ENCODE measurements around the gene RASSF8.
"Not testable (repeated sequence)": the region's sequence is repeated elsewhere in the genome, so short reads cannot be mapped to it uniquely, and the experiment has no call there.

RASSF8 gene

GRCh38 chr12:26057271-26057670 is 98.8 kb downstream of the RASSF8 start:
- DNase-seq (ENCODE audit: low spot score) = not testable (repeated sequence)

- no peak for DNase-seq (ENCODE audit: low spot score)
Measured at GRCh38 chr12:26058308-26058707, 99.8 kb downstream of the RASSF8 start.

GRCh38 chr12:26058818-26059217 is 100.3 kb downstream of the RASSF8 start:
- no peak for DNase-seq (ENCODE audit: low spot score)

- DNase-seq (ENCODE audit: low spot score) = no peak
Measured at GRCh38 chr12:26062006-26062405, 103.5 kb downstream of the RASSF8 start.

GRCh38 chr12:26062566-26062965 is 104.1 kb downstream of the RASSF8 start:
- no peak for DNase-seq (ENCODE audit: low spot score)

GRCh38 chr12:26065451-26065850 is 107.0 kb downstream of the RASSF8 start:
- DNase-seq (ENCODE audit: low spot score) = no peak

- DNase-seq (ENCODE audit: low spot score) = no peak
Measured at GRCh38 chr12:26068503-26068902, 110.0 kb downstream of the RASSF8 start.

- no peak for DNase-seq (ENCODE audit: low spot score)
Measured at GRCh38 chr12:26069796-26070195, 111.3 kb downstream of the RASSF8 start.

- no peak for DNase-seq (ENCODE audit: low spot score)
Measured at GRCh38 chr12:26077915-26078702, 119.6 kb downstream of the RASSF8 start.

GRCh38 chr12:26080911-26081310 is 122.4 kb downstream of the RASSF8 start:
- DNase-seq (ENCODE audit: low spot score) = no peak

- no peak for DNase-seq (ENCODE audit: low spot score)
Measured at GRCh38 chr12:26086936-26087335, 128.5 kb downstream of the RASSF8 start.

- DNase-seq (ENCODE audit: low spot score) = no peak
Measured at GRCh38 chr12:26088998-26089397, 130.5 kb downstream of the RASSF8 start.

GRCh38 chr12:26090836-26091510 is 132.5 kb downstream of the RASSF8 start:
- no peak for DNase-seq (ENCODE audit: low spot score)

GRCh38 chr12:26091822-26092221 is 133.3 kb downstream of the RASSF8 start:
- no peak for DNase-seq (ENCODE audit: low spot score)

- DNase-seq (ENCODE audit: low spot score) = no peak
Measured at GRCh38 chr12:26092346-26093105, 134.0 kb downstream of the RASSF8 start.

GRCh38 chr12:26095186-26095585 is 136.7 kb downstream of the RASSF8 start:
- no peak for DNase-seq (ENCODE audit: low spot score)

GRCh38 chr12:26096036-26096435 is 137.6 kb downstream of the RASSF8 start:
- no peak for DNase-seq (ENCODE audit: low spot score)

- DNase-seq (ENCODE audit: low spot score) = peak; percentile 57
Measured at GRCh38 chr12:26097046-26097878, 138.8 kb downstream of the RASSF8 start.

- no peak for DNase-seq (ENCODE audit: low spot score)
Measured at GRCh38 chr12:26100666-26101349, 142.3 kb downstream of the RASSF8 start.

GRCh38 chr12:26101350-26101734 is 142.9 kb downstream of the RASSF8 start:
- no peak for DNase-seq (ENCODE audit: low spot score)

- no peak for DNase-seq (ENCODE audit: low spot score)
Measured at GRCh38 chr12:26101763-26102162, 143.3 kb downstream of the RASSF8 start.
